ENCODE data around the gene ZYG11A. TPM values are rescaled to one million over a fixed set of nuclear protein-coding genes. Genes with fewer than 3 reads are reported as not detected.
"Not testable (repeated sequence)": the region's sequence is repeated elsewhere in the genome, so short reads cannot be mapped to it uniquely, and the experiment has no call there.

ZYG11A gene
- total RNA-seq, 1 donor from 2014 or later = not detected

DNA sequence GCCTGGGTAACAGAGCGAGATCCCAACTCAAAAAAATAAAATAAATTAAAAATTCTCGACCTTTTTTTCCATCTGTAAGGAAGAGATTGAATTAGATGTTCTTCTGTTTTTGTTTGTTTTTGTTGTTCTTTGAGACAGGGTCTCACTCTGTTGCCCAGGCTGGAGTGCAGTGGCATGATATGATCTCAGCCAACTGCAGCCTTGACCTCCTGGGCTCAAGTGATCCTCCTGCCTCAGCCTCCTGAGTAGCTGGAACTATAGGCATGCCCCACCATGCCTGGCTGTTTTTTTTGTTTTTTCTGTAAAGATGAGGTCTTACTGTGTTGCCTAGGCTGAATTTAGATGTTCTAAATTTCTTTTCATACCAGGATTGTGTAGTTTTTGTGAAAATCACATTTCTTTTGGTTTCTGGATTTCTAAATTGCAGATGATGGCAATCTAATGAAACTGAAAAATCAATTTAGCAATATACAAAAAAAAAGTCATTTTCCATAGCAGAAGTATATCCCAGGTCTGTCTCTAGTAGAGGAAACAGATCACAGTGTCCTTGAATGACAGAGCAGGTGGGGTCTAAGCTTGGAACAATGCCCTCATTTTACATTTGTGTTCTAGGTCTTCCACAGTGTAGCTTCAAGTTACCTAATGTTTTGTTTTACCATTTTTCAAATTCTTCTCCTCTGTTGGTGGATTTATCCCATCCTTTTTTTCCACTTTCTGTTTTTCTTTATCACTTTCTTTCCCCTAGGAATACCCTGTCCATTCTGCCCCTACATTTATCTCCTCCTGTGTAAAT is 20.3 kb downstream of the ZYG11A start:
- Histone ChIP-seq H3K9me3 (no peaks in the 10 kb centered on the region), H3K27me3 (no peaks in the 10 kb centered on the region), H3K4me1 (no peaks in the 10 kb centered on the region), H3K4me3 (no peak overlapping the region), H3K27ac (no peak overlapping the region), H3K36me3 (no peaks in the 10 kb centered on the region)
- no peak for DNase-seq (ENCODE audit: low spot score in 2 of 2)
- TF ChIP-seq, protein P1, sequence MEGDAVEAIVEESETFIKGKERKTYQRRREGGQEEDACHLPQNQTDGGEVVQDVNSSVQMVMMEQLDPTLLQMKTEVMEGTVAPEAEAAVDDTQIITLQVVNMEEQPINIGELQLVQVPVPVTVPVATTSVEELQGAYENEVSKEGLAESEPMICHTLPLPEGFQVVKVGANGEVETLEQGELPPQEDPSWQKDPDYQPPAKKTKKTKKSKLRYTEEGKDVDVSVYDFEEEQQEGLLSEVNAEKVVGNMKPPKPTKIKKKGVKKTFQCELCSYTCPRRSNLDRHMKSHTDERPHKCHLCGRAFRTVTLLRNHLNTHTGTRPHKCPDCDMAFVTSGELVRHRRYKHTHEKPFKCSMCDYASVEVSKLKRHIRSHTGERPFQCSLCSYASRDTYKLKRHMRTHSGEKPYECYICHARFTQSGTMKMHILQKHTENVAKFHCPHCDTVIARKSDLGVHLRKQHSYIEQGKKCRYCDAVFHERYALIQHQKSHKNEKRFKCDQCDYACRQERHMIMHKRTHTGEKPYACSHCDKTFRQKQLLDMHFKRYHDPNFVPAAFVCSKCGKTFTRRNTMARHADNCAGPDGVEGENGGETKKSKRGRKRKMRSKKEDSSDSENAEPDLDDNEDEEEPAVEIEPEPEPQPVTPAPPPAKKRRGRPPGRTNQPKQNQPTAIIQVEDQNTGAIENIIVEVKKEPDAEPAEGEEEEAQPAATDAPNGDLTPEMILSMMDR (IDR thresholded peaks at IDR 0.05) = no peak
- intact Hi-C loops (cut with DNase I) = no loop called here

DNA sequence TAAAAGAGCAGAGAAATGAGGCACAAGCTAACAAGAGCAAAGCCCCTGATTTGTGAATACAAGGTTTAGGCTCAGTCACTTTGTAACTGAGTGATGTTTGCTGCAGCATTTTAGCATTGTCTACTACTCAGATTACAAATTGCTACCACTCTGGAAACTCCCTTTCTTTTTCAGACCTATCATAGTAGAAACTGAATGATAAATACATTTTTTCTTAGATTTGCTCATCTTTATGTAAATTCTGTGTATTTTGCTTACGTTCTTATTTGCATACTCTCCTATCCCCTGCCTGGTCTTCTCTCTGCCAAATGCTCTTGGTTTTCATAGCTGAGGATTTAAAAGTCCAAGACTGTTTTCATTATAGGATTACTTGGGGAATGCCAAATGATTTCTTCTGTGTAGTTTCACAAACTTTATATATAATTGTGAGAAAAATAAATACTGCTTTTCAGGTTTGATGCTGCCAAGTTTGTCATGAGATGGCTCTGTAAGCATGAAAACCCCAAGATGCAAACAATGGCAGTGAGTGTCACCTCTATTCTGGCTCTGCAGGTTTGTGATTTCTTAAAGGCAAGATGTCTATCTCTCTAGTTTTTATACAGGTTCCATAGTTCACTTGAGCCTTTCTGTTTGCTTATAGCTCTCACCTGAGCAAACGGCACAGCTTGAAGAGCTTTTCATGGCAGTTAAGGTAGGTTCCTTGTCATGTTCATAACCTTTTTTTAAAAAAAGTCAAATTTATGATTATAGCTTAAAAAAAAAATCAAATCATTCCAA is 24.7 kb downstream of the ZYG11A start:
- Histone ChIP-seq H3K27ac (no peak overlapping the region), H3K4me1 (no peaks in the 10 kb centered on the region), H3K4me3 (no peak overlapping the region), H3K36me3 (no peaks in the 10 kb centered on the region), H3K9me3 (no peaks in the 10 kb centered on the region), H3K27me3 (no peaks in the 10 kb centered on the region)
- DNase-seq (ENCODE audit: low spot score in 2 of 2) = no peak
- TF ChIP-seq, protein P1 (IDR thresholded peaks at IDR 0.05) = no peak
- intact Hi-C loops (cut with DNase I) = no loop called here

DNA sequence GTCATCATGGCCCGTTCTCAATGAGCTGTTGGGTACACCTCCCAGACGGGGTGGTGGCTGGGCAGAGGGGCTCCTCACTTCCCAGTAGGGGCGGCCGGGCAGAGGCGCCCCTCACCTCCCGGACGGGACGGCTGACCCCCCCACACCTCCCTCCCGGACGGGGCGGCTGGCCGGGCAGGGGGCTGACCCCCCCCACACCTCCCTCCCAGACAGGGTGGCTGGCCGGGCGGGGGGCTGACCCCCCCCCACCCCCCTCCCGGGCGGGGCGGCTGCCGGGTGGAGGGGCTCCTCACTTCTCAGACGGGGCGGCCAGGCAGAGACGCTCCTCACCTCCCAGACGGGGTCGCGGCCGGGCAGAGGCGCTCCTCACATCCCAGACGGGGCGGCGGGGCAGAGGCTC is 27.2 kb downstream of the ZYG11A start:
- H3K4me3 ChIP-seq; DNase-seq (ENCODE audit: low spot score in 2 of 2); intact Hi-C loops (cut with DNase I): not testable (repeated sequence)

DNA sequence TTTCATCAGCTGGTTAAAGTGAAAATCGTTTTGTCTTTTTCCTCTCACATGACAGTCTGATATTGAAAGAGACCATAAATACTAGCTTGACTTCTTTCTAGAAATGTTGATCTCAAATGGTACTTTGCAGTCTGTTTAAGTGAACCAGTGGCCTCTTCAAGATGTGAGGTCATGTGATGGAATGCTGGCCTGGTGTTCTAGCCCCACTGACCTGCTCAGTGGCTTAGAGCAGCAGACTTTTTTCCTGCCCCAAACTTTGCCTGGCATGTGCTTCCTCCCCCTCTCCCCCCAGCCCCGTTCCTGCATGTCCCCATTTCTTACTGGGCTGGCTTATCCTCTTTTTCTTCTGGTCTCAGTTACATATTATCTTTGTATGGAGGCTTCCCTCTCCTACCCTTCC is 34.3 kb downstream of the ZYG11A start:
- TF ChIP-seq, protein P1 (IDR thresholded peaks at IDR 0.05) = no peak
- intact Hi-C loops (cut with DNase I) = no loop called here
- Histone ChIP-seq H3K27ac (no peak overlapping the region), H3K36me3 (no peaks in the 10 kb centered on the region), H3K9me3 (no peaks in the 10 kb centered on the region), H3K4me1 (no peaks in the 10 kb centered on the region), H3K4me3 (no peak overlapping the region), H3K27me3 (no peaks in the 10 kb centered on the region)
- no peak for DNase-seq (ENCODE audit: low spot score in 2 of 2)

More for the DNA sequence above, 27.2 kb downstream of the ZYG11A start:
- not testable (repeated sequence) for H3K27ac ChIP-seq, H3K4me1 ChIP-seq, H3K36me3 ChIP-seq, H3K9me3 ChIP-seq, H3K27me3 ChIP-seq

DNA sequence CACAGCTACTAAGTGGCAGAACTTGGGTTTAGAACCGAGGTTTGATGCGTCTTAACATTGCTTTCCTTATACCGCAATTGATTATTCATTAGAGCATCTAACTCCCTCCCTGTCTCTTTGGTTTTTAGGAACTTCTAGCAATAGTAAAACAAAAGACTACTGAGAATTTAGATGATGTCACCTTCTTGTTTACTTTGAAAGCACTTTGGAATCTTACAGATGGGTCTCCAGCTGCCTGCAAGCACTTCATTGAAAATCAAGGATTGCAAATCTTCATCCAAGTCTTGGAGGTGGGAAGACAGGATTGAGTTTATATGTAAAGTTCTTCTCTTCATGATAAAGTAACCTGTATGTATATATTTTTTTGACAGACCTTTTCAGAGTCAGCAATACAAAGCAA is 35.0 kb downstream of the ZYG11A start:
- Histone ChIP-seq H3K27ac (no peak overlapping the region), H3K27me3 (no peaks in the 10 kb centered on the region), H3K4me3 (no peak overlapping the region), H3K9me3 (no peaks in the 10 kb centered on the region), H3K4me1 (no peaks in the 10 kb centered on the region), H3K36me3 (no peaks in the 10 kb centered on the region)
- DNase-seq (ENCODE audit: low spot score in 2 of 2) = no peak
- TF ChIP-seq, protein P1 (IDR thresholded peaks at IDR 0.05) = no peak
- intact Hi-C loops (cut with DNase I) = no loop called here

DNA sequence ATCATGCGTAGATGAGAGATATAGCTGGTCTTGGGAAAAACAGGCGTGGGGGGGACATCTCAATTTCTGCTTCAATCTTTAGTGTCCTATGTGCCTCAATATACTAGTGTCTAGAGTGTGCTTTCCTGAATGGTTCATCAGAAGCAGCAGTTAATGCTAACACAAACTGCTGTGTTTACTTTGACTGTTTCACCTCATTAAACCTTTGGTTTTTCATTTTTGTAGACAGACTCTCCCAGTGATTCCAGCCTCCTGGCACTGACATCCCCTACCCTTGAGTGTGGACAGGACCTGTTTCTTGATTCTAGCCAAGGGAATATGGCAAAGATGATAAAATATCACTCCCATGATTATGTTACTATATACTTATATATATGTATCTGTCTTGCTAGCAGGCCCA is 37.6 kb downstream of the ZYG11A start:
- TF ChIP-seq, protein P1 (IDR thresholded peaks at IDR 0.05) = no peak

More for the DNA sequence above, 37.6 kb downstream of the ZYG11A start:
- Histone ChIP-seq H3K27ac (no peak overlapping the region), H3K9me3 (no peaks in the 10 kb centered on the region), H3K27me3 (no peaks in the 10 kb centered on the region), H3K4me1 (no peaks in the 10 kb centered on the region), H3K36me3 (no peaks in the 10 kb centered on the region), H3K4me3 (no peak overlapping the region)
- DNase-seq (ENCODE audit: low spot score in 2 of 2) = no peak
- intact Hi-C loops (cut with DNase I) = no loop called here

All from ascending aorta (tissue), 2 donors.